ENCODE results near the gene PKNOX1. TPM values are rescaled to one million over a fixed set of nuclear protein-coding genes. Genes with fewer than 3 reads are reported as not detected.
"Not testable (repeated sequence)": the region's sequence is repeated elsewhere in the genome, so short reads cannot be mapped to it uniquely, and the experiment has no call there.

PKNOX1 gene
- total and polyA plus RNA-seq, 2 donors (not counting 1 experiment from before 2014, with no cell fraction given), result 12.2 to 43.8 TPM

GRCh38 chr21:43005635-43006034, 31.3 kb downstream of the PKNOX1 start:
- Histone ChIP-seq H3K36me3 (ENCODE audit: control insufficient read depth, insufficient read depth, low read length) (peaks cover 8% of the 10 kb centered on the region), H4K20me1 (ENCODE audit: control insufficient read depth, extremely low read depth, insufficient read depth, low read length) (no peaks in the 10 kb centered on the region), H3K27ac (ENCODE audit: insufficient read depth, low read length) (no peak overlapping the region), H3K9me3 (ENCODE audit: control insufficient read depth, insufficient read depth, low read depth, low read length) (no peaks in the 10 kb centered on the region), H2AFZ (ENCODE audit: low read length) (no peak overlapping the region), H3K4me2 (ENCODE audit: extremely low read depth, insufficient read depth, low read length) (no peak overlapping the region), H3K9ac (ENCODE audit: insufficient read depth, low read length) (no peak overlapping the region), H3K4me3 (replicated peaks in 1 of 4; ENCODE audit: control extremely low read depth in 1 of 4, insufficient read depth in 1 of 4, low read depth in 3 of 4, low read length in 4 of 4) (no peak overlapping the region), H3K79me2 (ENCODE audit: control insufficient read depth, insufficient read depth, low read length) (peaks cover 2% of the 10 kb centered on the region), H3K4me1 (ENCODE audit: control insufficient read depth, extremely low read depth, insufficient read depth, low read length) (no peaks in the 10 kb centered on the region), H3K27me3 (ENCODE audit: control insufficient read depth, insufficient read depth, low read length) (no peaks in the 10 kb centered on the region)
- no peak for DNase-seq (ENCODE audit: low read depth in 2 of 2)
- TF ChIP-seq EZH2 (IDR thresholded peaks at IDR 0.05; ENCODE audit: low read length, missing control alignments), result no peak
- TF ChIP-seq CTCF (conservative IDR thresholded peaks at IDR 0.05 in 1 of 2, IDR thresholded peaks at IDR 0.05 in 1 of 2; ENCODE audit: low read depth in 1 of 2, low read length in 2 of 2), result no peak

- peak in 1 of 2 donors; percentile 53 for DNase-seq (ENCODE audit: low read depth in 2 of 2)
- H3K9ac ChIP-seq (ENCODE audit: insufficient read depth, low read length); H3K4me1 ChIP-seq (ENCODE audit: control insufficient read depth, extremely low read depth, insufficient read depth, low read length); H3K4me3 ChIP-seq (replicated peaks in 1 of 4; ENCODE audit: control extremely low read depth in 1 of 4, insufficient read depth in 1 of 4, low read depth in 3 of 4, low read length in 4 of 4); H2AFZ ChIP-seq (ENCODE audit: low read length); H3K9me3 ChIP-seq (ENCODE audit: control insufficient read depth, insufficient read depth, low read depth, low read length); H3K4me2 ChIP-seq (ENCODE audit: extremely low read depth, insufficient read depth, low read length); H3K79me2 ChIP-seq (ENCODE audit: control insufficient read depth, insufficient read depth, low read length); H3K36me3 ChIP-seq (ENCODE audit: control insufficient read depth, insufficient read depth, low read length); H3K27ac ChIP-seq (ENCODE audit: insufficient read depth, low read length); H3K27me3 ChIP-seq (ENCODE audit: control insufficient read depth, insufficient read depth, low read length); H4K20me1 ChIP-seq (ENCODE audit: control insufficient read depth, extremely low read depth, insufficient read depth, low read length): not testable (repeated sequence)
Observed at GRCh38 chr21:43006051-43006873, 31.9 kb downstream of the PKNOX1 start.

- Histone ChIP-seq H3K27me3 (ENCODE audit: control insufficient read depth, insufficient read depth, low read length) (no peaks in the 10 kb centered on the region), H3K79me2 (ENCODE audit: control insufficient read depth, insufficient read depth, low read length) (no peaks in the 10 kb centered on the region), H3K9ac (ENCODE audit: insufficient read depth, low read length) (no peak overlapping the region), H4K20me1 (ENCODE audit: control insufficient read depth, extremely low read depth, insufficient read depth, low read length) (no peaks in the 10 kb centered on the region), H3K4me1 (ENCODE audit: control insufficient read depth, extremely low read depth, insufficient read depth, low read length) (no peaks in the 10 kb centered on the region), H3K9me3 (ENCODE audit: control insufficient read depth, insufficient read depth, low read depth, low read length) (no peaks in the 10 kb centered on the region), H3K36me3 (ENCODE audit: control insufficient read depth, insufficient read depth, low read length) (peaks cover 10% of the 10 kb centered on the region), H3K4me3 (replicated peaks in 1 of 4; ENCODE audit: control extremely low read depth in 1 of 4, insufficient read depth in 1 of 4, low read depth in 3 of 4, low read length in 4 of 4) (no peak overlapping the region), H3K4me2 (ENCODE audit: extremely low read depth, insufficient read depth, low read length) (no peak overlapping the region), H3K27ac (ENCODE audit: insufficient read depth, low read length) (no peak overlapping the region), H2AFZ (ENCODE audit: low read length) (no peak overlapping the region)
- TF ChIP-seq EZH2 (IDR thresholded peaks at IDR 0.05; ENCODE audit: low read length, missing control alignments), result no peak
- TF ChIP-seq CTCF (conservative IDR thresholded peaks at IDR 0.05 in 1 of 2, IDR thresholded peaks at IDR 0.05 in 1 of 2; ENCODE audit: low read depth in 1 of 2, low read length in 2 of 2), result no peak
- peak in 1 of 2 donors; percentile 31 for DNase-seq (ENCODE audit: low read depth in 2 of 2)
Observed at GRCh38 chr21:43006874-43007208, 32.5 kb downstream of the PKNOX1 start.
